Measurements from ENCODE around the gene SNAPC3. TPM values are rescaled to one million over a fixed set of nuclear protein-coding genes. Genes with fewer than 3 reads are reported as not detected.

The SNAPC3 gene
- total RNA-seq, 1 experiment from 2014 or later: 21.9 TPM

DNA sequence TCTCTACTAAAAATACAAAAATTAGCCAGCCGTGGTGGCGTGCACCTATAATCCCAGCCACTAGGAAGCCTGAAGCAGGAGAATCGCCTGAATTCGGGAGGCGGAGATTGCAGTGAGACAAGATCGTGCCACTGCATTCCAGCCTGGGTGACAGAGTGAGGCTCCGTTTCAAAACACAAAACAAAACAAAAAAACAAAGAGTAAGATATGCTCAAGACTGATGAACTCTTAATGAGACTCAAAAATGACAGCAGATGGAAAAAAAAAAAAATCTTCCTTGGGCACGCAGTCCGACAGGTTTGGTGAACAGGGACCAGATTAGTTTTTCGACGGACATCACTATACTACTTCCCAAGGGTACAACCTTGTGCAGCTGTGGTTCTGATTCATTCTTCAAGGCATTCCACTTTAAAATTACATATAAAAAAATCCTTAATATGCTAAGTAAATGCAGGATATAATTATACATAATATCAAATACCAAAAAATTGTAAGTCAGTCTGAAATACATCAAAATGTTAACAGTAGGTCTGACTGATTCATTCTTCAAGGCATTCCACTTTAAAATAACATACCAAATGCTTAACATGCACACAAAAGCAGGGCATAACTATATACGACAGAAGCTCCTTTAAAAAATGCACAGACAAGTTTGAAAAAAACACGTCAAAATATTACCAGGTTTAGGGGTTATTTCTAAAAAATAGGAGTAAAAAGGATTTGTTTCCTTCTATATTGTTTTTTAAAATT, 75.7 kb downstream of the SNAPC3 start:
- Mint-ChIP-seq H3K36me3 (ENCODE audit: insufficient read depth, unreplicated experiment) (peaks cover 31% of the 10 kb centered on the region), H3K9me3 (ENCODE audit: unreplicated experiment) (no peaks in the 10 kb centered on the region), H3K4me1 (ENCODE audit: insufficient read depth, unreplicated experiment) (no peaks in the 10 kb centered on the region), H3K27me3 (ENCODE audit: insufficient read depth, unreplicated experiment) (no peaks in the 10 kb centered on the region), H3K4me3 (ENCODE audit: unreplicated experiment) (no peak overlapping the region), H3K27ac (ENCODE audit: low read depth, unreplicated experiment) (no peak overlapping the region)
- no peak for TF ChIP-seq CTCF (IDR thresholded peaks at IDR 0.05; ENCODE audit: unreplicated experiment)
- intact Hi-C loops (cut with micrococcal nuclease): no loop called here
- CTCF ChIA-PET: interaction anchor here (0.5 to 0.8 kb wide), 2 partner anchors 12 to 143 kb away, joined by 3 read pairs; no protein-coding TSS in a partner anchor
- POLR2A ChIA-PET: interaction anchor here (0.6 to 4.3 kb wide), 2 partner anchors 13 to 258 kb away, joined by 3 to 26 read pairs; partner anchors contain the start of gene PSIP1
- no TSS peak for BruUV-seq (replicated peaks)
- DNase-seq (ENCODE audit: unreplicated experiment): no peak

- no peak overlapping the region for H3K27ac Mint-ChIP-seq (ENCODE audit: low read depth, unreplicated experiment)
- no peaks in the 10 kb centered on the region for H3K9me3 Mint-ChIP-seq (ENCODE audit: unreplicated experiment)
- ChIA-PET POLR2A (interaction anchor here (1.2 to 4.3 kb wide), 2 partner anchors 10 to 12 kb away, joined by 4 to 26 read pairs; partner anchors contain the start of gene PSIP1), CTCF (interaction anchor here (0.8 to 1.2 kb wide), 2 partner anchors 120 to 143 kb away, joined by 3 read pairs; no protein-coding TSS in a partner anchor)
- no peaks in the 10 kb centered on the region for H3K27me3 Mint-ChIP-seq (ENCODE audit: insufficient read depth, unreplicated experiment)
- peaks cover 37% of the 10 kb centered on the region for H3K36me3 Mint-ChIP-seq (ENCODE audit: insufficient read depth, unreplicated experiment)
- H3K4me3 Mint-ChIP-seq (ENCODE audit: unreplicated experiment): no peak overlapping the region
- intact Hi-C loops (cut with micrococcal nuclease): no loop called here
- no peak for TF ChIP-seq CTCF (IDR thresholded peaks at IDR 0.05; ENCODE audit: unreplicated experiment)
- DNase-seq (ENCODE audit: unreplicated experiment): no peak
- no peaks in the 10 kb centered on the region for H3K4me1 Mint-ChIP-seq (ENCODE audit: insufficient read depth, unreplicated experiment)
- no TSS peak for BruUV-seq (replicated peaks)
Observed at GRCh38 chr9:15499139-15499538, 76.5 kb downstream of the SNAPC3 start.

GRCh38 chr9:15501179-15501578, 78.5 kb downstream of the SNAPC3 start:
- no peak for DNase-seq (ENCODE audit: unreplicated experiment)
- no peaks in the 10 kb centered on the region for H3K9me3 Mint-ChIP-seq (ENCODE audit: unreplicated experiment)
- no peaks in the 10 kb centered on the region for H3K4me1 Mint-ChIP-seq (ENCODE audit: insufficient read depth, unreplicated experiment)
- ChIA-PET CTCF (interaction anchor here (0.6 to 1.1 kb wide), 6 partner anchors 9 to 1085 kb away, joined by 3 to 4 read pairs (median 3); partner anchors contain the start of gene PSIP1), POLR2A (interaction anchor here (1.3 to 4.3 kb wide), 2 partner anchors 10 to 12 kb away, joined by 3 to 26 read pairs; partner anchors contain the start of gene PSIP1)
- H3K27ac Mint-ChIP-seq (ENCODE audit: low read depth, unreplicated experiment): no peak overlapping the region
- no peak for TF ChIP-seq CTCF (IDR thresholded peaks at IDR 0.05; ENCODE audit: unreplicated experiment)
- intact Hi-C loops (cut with micrococcal nuclease): no loop called here
- H3K27me3 Mint-ChIP-seq (ENCODE audit: insufficient read depth, unreplicated experiment): no peaks in the 10 kb centered on the region
- no TSS peak for BruUV-seq (replicated peaks)
- no peak overlapping the region for H3K4me3 Mint-ChIP-seq (ENCODE audit: unreplicated experiment)
- H3K36me3 Mint-ChIP-seq (ENCODE audit: insufficient read depth, unreplicated experiment): peaks cover 57% of the 10 kb centered on the region

DNA sequence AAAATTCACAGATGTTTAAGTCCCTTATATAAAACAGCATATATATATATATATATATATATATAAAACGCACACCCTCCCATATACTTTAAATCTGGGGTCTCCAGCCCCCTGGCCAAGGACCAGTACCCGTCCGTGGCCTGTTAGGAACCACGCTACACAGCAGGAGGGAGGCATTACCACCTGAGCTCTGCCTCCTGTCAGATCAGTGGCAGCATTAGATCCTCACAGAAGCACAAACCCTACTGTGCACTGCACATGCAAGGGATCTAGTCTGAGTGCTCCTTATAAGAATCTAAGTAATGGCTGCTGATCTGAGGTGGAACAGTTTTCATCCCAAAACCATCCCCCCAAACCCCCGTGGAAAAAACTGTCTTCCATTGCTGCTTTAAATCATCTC, 79.1 kb downstream of the SNAPC3 start:
- CTCF ChIA-PET: interaction anchor here (1.0 to 1.1 kb wide), 2 partner anchors 10 to 106 kb away, joined by 3 to 4 read pairs; no protein-coding TSS in a partner anchor
- no peaks in the 10 kb centered on the region for H3K4me1 Mint-ChIP-seq (ENCODE audit: insufficient read depth, unreplicated experiment)
- H3K27me3 Mint-ChIP-seq (ENCODE audit: insufficient read depth, unreplicated experiment): no peaks in the 10 kb centered on the region
- POLR2A ChIA-PET: interaction anchor here (1.3 kb wide), 1 partner anchor 12 kb away, joined by 3 read pairs; no protein-coding TSS in a partner anchor
- intact Hi-C loops (cut with micrococcal nuclease): no loop called here
- no peak overlapping the region for H3K27ac Mint-ChIP-seq (ENCODE audit: low read depth, unreplicated experiment)
- no peak for TF ChIP-seq CTCF (IDR thresholded peaks at IDR 0.05; ENCODE audit: unreplicated experiment)
- H3K36me3 Mint-ChIP-seq (ENCODE audit: insufficient read depth, unreplicated experiment): peaks cover 61% of the 10 kb centered on the region
- H3K4me3 Mint-ChIP-seq (ENCODE audit: unreplicated experiment): no peak overlapping the region
- BruUV-seq (replicated peaks): no TSS peak
- H3K9me3 Mint-ChIP-seq (ENCODE audit: unreplicated experiment): no peaks in the 10 kb centered on the region
- DNase-seq (ENCODE audit: unreplicated experiment): no peak
